GM19099 (cell line): Measurements from ENCODE around the gene GDI1.

ENCODE experiments used
- POLR2A ChIP-seq: IDR thresholded peaks from 3 replicates; pipeline ENCODE4 v1.6.1; 2011; ENCODE audit warnings: low read depth; ENCODE audit not compliant: insufficient read length; ENCODE audit errors: extremely low read depth

GDI1 gene

GRCh38 chrX:154490414-154491083 lies 53.6 kb downstream of the GDI1 start, which contains the start of gene SLC10A3:
TSS of gene SLC10A3 (minus strand) at chrX:154490629. CDS start at chrX:154488940, 1,689 bp downstream.
- TF ChIP-seq POLR2A = peak; percentile 96
